K562 (cell line): ENCODE measurements around the gene CHAT. TPM values are rescaled to one million over a fixed set of nuclear protein-coding genes. Genes with fewer than 3 reads are reported as not detected.

ENCODE experiments used
- ATAC-seq: fragments of 200-7000 bp; cut with Tn5 transposase; 3 replicates; pipeline ENCODE4 v1.9.1; 2020; ENCODE audit warnings: moderate library complexity
- BruUV-seq: library from RNA; stranded (reverse); fragments of 400-500 nt; replicated peaks from 2 replicates; lab custom pipeline; 2021; lab: Mats Ljungman, UMichigan
- CTCF ChIA-PET: fragments of 300-600 bp; formaldehyde crosslinking; extraction: SDS; loops from one replicate; lab custom pipeline; 2021; ENCODE audit warnings: low intra/inter-chr PET ratio; lab: Yijun Ruan, JAX
- POLR2A ChIA-PET: fragments of 300-600, 350-650 bp; sonication (Branson Sonifier 250); formaldehyde crosslinking; extraction: SDS; loops from one replicate; lab custom pipeline; 2021; ENCODE audit warnings: antibody characterized with exemption, inconsistent platforms; lab: Yijun Ruan, JAX
- DNase-seq, 4 experiments: peaks; one replicate each; pipeline versions ENCODE4 v3.0.0 to v3.0.0-alpha.2; 2011 to 2018; ENCODE audit warnings: low spot score in 3 of 4, mixed read lengths in 3 of 4; ENCODE audit errors: extremely low read depth in 1 of 4
- FAIRE-seq: peaks from 2 replicates; lab custom pipeline; 2011; peaks lifted over from hg19 to GRCh38; lab: Jason Lieb, UNC
- H2AFZ ChIP-seq: 2 replicates; pipeline ENCODE4 v1.6.0; 2011; ENCODE audit warnings: low read depth, low read length, control low read depth, inconsistent platforms
- H3K27ac ChIP-seq: fragments of 200-600 bp; 3 replicates; pipeline ENCODE4 v1.8.0; 2011; ENCODE audit warnings: low read depth, mild to moderate bottlenecking, control low read depth, inconsistent platforms, low read length, moderate library complexity, mixed read lengths; ENCODE audit errors: extremely low read depth
- H3K27me3 ChIP-seq, 2 experiments: fragments of 300-600 bp in 1 of 2; 2 replicates in 1 of 2; 3 replicates in 1 of 2; pipeline versions ENCODE4 v1.6.0 to v1.8.0; 2011; ENCODE audit warnings: inconsistent platforms in 2 of 2, low read length in 2 of 2, mild to moderate bottlenecking in 1 of 2, mixed read lengths in 1 of 2, moderate library complexity in 1 of 2; ENCODE audit not compliant: control insufficient read depth in 2 of 2, insufficient read depth in 2 of 2
- H3K36me3 ChIP-seq: fragments of 300-600 bp; 3 replicates; pipeline ENCODE4 v1.8.0; 2011; ENCODE audit warnings: mild to moderate bottlenecking, low read length, inconsistent platforms; ENCODE audit not compliant: control insufficient read depth, insufficient read depth
- H3K4me1 ChIP-seq, 2 experiments: fragments of 200-600 bp in 1 of 2; replicated peaks in 1 of 2; 2 replicates in 1 of 2; 3 replicates in 1 of 2; pipeline versions ENCODE4 v1.5.1 to v1.8.0; 2011; ENCODE audit warnings: inconsistent platforms in 2 of 2, low read length in 2 of 2, mild to moderate bottlenecking in 1 of 2, mixed read lengths in 1 of 2, moderate library complexity in 1 of 2; ENCODE audit not compliant: control insufficient read depth in 2 of 2, insufficient read depth in 2 of 2
- H3K4me2 ChIP-seq: 2 replicates; pipeline ENCODE4 v1.6.1; 2011; ENCODE audit warnings: low read length, control low read depth, inconsistent platforms, mixed read lengths; ENCODE audit not compliant: insufficient read depth
- H3K4me3 ChIP-seq: fragments of 200-600 bp; sonication (generic), shearing (Covaris generic); 2 replicates; pipeline ENCODE4 v1.5.1; 2016; ENCODE audit warnings: control low read depth, inconsistent platforms
- H3K79me2 ChIP-seq: fragments of 200-600 bp; 3 replicates; pipeline ENCODE4 v1.8.0; 2011; ENCODE audit warnings: low read length, inconsistent platforms; ENCODE audit not compliant: control insufficient read depth, insufficient read depth
- H3K9ac ChIP-seq, 2 experiments: 2 replicates each; pipeline versions ENCODE4 v1.6.0 to v1.6.1; 2011; ENCODE audit warnings: low read depth in 2 of 2, low read length in 2 of 2, control low read depth in 1 of 2, inconsistent platforms in 1 of 2, mild to moderate bottlenecking in 1 of 2, mixed read lengths in 1 of 2; ENCODE audit not compliant: insufficient read depth in 1 of 2
- H3K9me1 ChIP-seq: one replicate; pipeline ENCODE4 v1.6.0; 2011; ENCODE audit warnings: inconsistent platforms, mild to moderate bottlenecking, low read length, moderate library complexity; ENCODE audit not compliant: control insufficient read depth, insufficient read depth
- H3K9me3 ChIP-seq: replicated peaks from 2 replicates; pipeline ENCODE4 v1.5.1; 2011; ENCODE audit warnings: low read depth, low read length, inconsistent platforms; ENCODE audit not compliant: control insufficient read depth, insufficient read depth
- H4K20me1 ChIP-seq: replicated peaks from 2 replicates; pipeline ENCODE4 v1.6.1; 2011; ENCODE audit warnings: low read length, inconsistent platforms, mixed read lengths; ENCODE audit not compliant: control insufficient read depth, insufficient read depth
- CCAR2 ChIP-seq: fragments of 200-400 bp; formaldehyde crosslinking; IDR thresholded peaks from 2 replicates; pipeline ENCODE4 v1.6.1; 2017; ENCODE audit warnings: mild to moderate bottlenecking, low read depth, low read length
- FOXJ2 ChIP-seq: fragments of 200-800 bp; sonication (Bioruptor generic); IDR thresholded peaks from 2 replicates; pipeline ENCODE4 v1.6.1; 2016; ENCODE audit warnings: missing genetic modification characterization, missing compliant biosample characterization
- JUN ChIP-seq, 2 experiments: sonication (generic) in 1 of 2; formaldehyde crosslinking in 1 of 2; IDR thresholded peaks; 2 replicates each; pipeline versions ENCODE4 v1.6.1 to v1.8.0; 2012 to 2022; ENCODE audit warnings: borderline replicate concordance in 2 of 2, mild to moderate bottlenecking in 2 of 2, improper control_type of control experiment in 1 of 2, low read depth in 1 of 2, low read length in 1 of 2, missing genetic modification reagents in 1 of 2
- JUNB ChIP-seq: fragments of 450-650 bp; formaldehyde crosslinking; conservative IDR thresholded peaks from 2 replicates; pipeline ENCODE4 v1.4.0; 2020; ENCODE audit warnings: mild to moderate bottlenecking
- KDM4B ChIP-seq, 2 experiments: fragments of 450-650 bp in 1 of 2; sonication (generic) in 1 of 2; IDR thresholded peaks; 2 replicates each; pipeline ENCODE4 v1.6.1; 2016 to 2017; ENCODE audit warnings: borderline replicate concordance in 2 of 2, antibody characterized with exemption in 1 of 2, low read depth in 1 of 2, mild to moderate bottlenecking in 1 of 2
- SIN3A ChIP-seq, 2 experiments: fragments of 150-350 bp in 1 of 2; IDR thresholded peaks; 2 replicates each; pipeline ENCODE4 v1.6.1; 2011 to 2016; ENCODE audit warnings: borderline replicate concordance in 2 of 2, low read depth in 2 of 2, low read length in 2 of 2, mild to moderate bottlenecking in 2 of 2, moderate library complexity in 2 of 2; ENCODE audit not compliant: control insufficient read depth in 1 of 2
- SIRT6 ChIP-seq: IDR thresholded peaks from one replicate; pipeline ENCODE4 v1.6.1; 2012; ENCODE audit warnings: low read depth, mild to moderate bottlenecking, control low read depth, inconsistent platforms, low read length, moderate library complexity
- TAF15 ChIP-seq: fragments of 200-400 bp; formaldehyde crosslinking; IDR thresholded peaks from 2 replicates; pipeline ENCODE4 v1.6.1; 2017; ENCODE audit warnings: mild to moderate bottlenecking, low read depth, low read length, moderate library complexity
- U2AF1 ChIP-seq: fragments of 200-400 bp; formaldehyde crosslinking; optimal IDR thresholded peaks from 2 replicates; pipeline ENCODE3; 2017; ENCODE audit warnings: mild to moderate bottlenecking, low read depth, low read length, moderate library complexity
- YBX1 ChIP-seq: fragments of 450-650 bp; IDR thresholded peaks from 2 replicates; pipeline ENCODE4 v1.7.1; 2016; ENCODE audit warnings: mild to moderate bottlenecking
- ZNF778 ChIP-seq: fragments of 450-650 bp; formaldehyde crosslinking; IDR thresholded peaks from 2 replicates; pipeline ENCODE4 v1.4.0; 2020; ENCODE audit warnings: mild to moderate bottlenecking, moderate library complexity
- WGBS: fragments of 100-300 bp; shearing (Covaris generic); methylation state at CpG from one replicate; pipeline ENCODE4 v1.1.6; 2016; ENCODE audit warnings: low coverage, mixed read lengths; ENCODE audit not compliant: insufficient coverage; ENCODE audit errors: missing lambda C conversion rate; 5-methylcytosine and 5-hydroxymethylcytosine counted together
- in situ Hi-C: fragments of 300-500 bp; cut with MboI; formaldehyde crosslinking; loops from 4 replicates; pipeline ENCODE4 v1.15.0; 2018; ENCODE audit warnings: inconsistent platforms, mixed read lengths
- intact Hi-C: fragments of 100-400 bp; cut with micrococcal nuclease; formaldehyde crosslinking; loops from 2 replicates; pipeline ENCODE4 v1.14.2; 2022
- polyA plus RNA-seq, 8 experiments: library from polyadenylated mRNA; depleted of rRNA in 4 of 8; stranded (reverse) in 5 of 8; unstranded in 3 of 8; fragments of >200 nt; fragmentation: Nextera tagmentation in 2 of 8; fragmentation: Illumina TruSeq in 1 of 8; extraction: Ambion mirVana in 2 of 8; extraction: Trizol in 1 of 8; gene quantifications; 2 replicates each; pipeline versions ENCODE4 v1.2.1 to v1.2.3, GENCODE V29; 2011 to 2014; ENCODE audit warnings: inconsistent platforms in 1 of 8, missing spikeins in 1 of 8
- total RNA-seq, 7 experiments: library from RNA; depleted of rRNA in 6 of 7; stranded (reverse); fragments of >200 nt in 6 of 7; fragmentation: Illumina TruSeq in 2 of 7; extraction: Trizol in 2 of 7; gene quantifications; 2 replicates each; pipeline versions ENCODE4 v1.2.1 to v1.2.3, GENCODE V29; 2011 to 2021; ENCODE audit warnings: low replicate concordance in 1 of 7
- TF ChIP-seq, protein P1 (sequence below), 2 experiments: IDR thresholded peaks; 2 replicates each; pipeline ENCODE4 v1.6.1; 2012; ENCODE audit warnings: improper control_type of control experiment in 2 of 2, low read depth in 2 of 2, low read length in 2 of 2, borderline replicate concordance in 1 of 2

Gene CHAT
- total and polyA plus RNA-seq, 9 of the 15 experiments (the other 6 are each of a cell fraction or from before 2014, with no cell fraction given) = not detected

DNA sequence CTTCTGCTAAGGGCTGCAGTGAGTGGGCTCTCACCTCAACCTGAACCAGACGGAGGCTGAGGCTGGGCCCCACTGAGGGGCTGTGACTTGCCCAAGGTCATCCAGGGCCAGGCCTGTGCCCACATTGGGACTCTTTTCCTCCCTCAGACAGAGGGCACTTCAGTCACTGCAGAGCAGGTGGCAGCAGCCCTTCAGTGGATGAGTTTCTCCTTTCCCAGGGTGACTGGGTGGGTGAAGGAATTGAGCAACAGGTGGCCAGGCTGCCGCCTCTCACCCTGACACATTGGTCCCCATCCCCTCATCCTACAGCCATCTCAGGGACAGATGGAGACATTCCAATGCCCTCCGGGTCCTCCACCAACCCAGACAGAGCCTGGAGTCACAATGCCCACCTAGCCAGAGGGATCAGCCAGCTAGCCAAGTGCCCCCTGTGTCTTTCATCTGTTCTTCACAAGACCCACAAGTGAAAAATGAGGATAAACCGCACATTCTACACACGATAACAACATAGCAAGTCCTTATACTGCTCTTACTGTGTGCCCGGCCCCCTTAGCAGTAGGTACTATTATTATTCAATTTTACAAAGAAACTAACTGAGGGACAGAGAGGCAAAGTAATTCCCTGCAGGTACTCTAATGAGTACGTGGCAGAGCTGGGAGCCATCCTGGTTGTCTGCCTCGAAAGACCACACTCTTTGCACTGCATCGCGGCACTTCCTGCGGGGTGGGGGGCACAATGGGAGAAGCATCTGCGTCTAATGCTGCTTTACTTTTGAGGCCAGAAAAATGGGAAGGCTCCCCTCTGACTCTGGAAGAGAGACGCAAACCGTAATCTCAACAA is 5.5 kb upstream of the CHAT start (continued):
- TF ChIP-seq, protein P1, sequence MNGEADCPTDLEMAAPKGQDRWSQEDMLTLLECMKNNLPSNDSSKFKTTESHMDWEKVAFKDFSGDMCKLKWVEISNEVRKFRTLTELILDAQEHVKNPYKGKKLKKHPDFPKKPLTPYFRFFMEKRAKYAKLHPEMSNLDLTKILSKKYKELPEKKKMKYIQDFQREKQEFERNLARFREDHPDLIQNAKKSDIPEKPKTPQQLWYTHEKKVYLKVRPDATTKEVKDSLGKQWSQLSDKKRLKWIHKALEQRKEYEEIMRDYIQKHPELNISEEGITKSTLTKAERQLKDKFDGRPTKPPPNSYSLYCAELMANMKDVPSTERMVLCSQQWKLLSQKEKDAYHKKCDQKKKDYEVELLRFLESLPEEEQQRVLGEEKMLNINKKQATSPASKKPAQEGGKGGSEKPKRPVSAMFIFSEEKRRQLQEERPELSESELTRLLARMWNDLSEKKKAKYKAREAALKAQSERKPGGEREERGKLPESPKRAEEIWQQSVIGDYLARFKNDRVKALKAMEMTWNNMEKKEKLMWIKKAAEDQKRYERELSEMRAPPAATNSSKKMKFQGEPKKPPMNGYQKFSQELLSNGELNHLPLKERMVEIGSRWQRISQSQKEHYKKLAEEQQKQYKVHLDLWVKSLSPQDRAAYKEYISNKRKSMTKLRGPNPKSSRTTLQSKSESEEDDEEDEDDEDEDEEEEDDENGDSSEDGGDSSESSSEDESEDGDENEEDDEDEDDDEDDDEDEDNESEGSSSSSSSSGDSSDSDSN (IDR thresholded peaks at IDR 0.05; ENCODE audit: borderline replicate concordance in 1 of 2, low read depth in 2 of 2, low read length in 2 of 2) = no peak
- TF ChIP-seq TAF15 (no peak), KDM4B (IDR thresholded peaks at IDR 0.05; ENCODE audit: borderline replicate concordance in 2 of 2, low read depth in 1 of 2) (no peak)

DNA sequence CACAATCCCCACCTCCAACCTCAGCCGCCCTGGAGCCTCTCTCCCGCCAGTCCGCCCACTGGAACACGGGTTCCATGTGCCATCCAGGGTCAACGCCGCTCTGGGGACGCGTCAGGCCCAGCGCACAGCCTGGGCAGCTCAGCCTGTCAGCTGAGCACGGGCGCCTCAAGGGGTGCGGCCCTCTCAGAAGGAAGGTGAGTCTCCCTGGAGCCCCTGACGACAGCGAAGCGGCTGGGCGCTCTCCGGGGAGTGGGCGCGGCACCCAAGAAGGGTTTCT is 4.9 kb upstream of the CHAT start:
- peaks cover 0 to 20% of the 10 kb centered on the region in 2 experiments; a peak in 2 of 5 replicates for H3K4me1 ChIP-seq
- ChIA-PET POLR2A (no interaction called here), CTCF (no interaction called here)
- TF ChIP-seq SIRT6 = no peak
- TF ChIP-seq SIN3A (IDR thresholded peaks at IDR 0.05; ENCODE audit: borderline replicate concordance in 2 of 2, control insufficient read depth in 1 of 2, low read depth in 2 of 2, low read length in 2 of 2) = no peak
- TF ChIP-seq JUNB (CRISPR knock-in tag) = no peak
- TF ChIP-seq U2AF1 = no peak
- TF ChIP-seq CCAR2 = no peak
- TF ChIP-seq FOXJ2 (tag) = no peak
- no peak for TF ChIP-seq ZNF778 (CRISPR knock-in tag)
- no peak for TF ChIP-seq JUN (IDR thresholded peaks at IDR 0.05; ENCODE audit: borderline replicate concordance, low read depth, low read length)
- TF ChIP-seq JUN (CRISPR knock-in tag; IDR thresholded peaks at IDR 0.05; ENCODE audit: borderline replicate concordance) = no peak
- TF ChIP-seq YBX1 = no peak
- DNase-seq = no peak
- no TSS peak for BruUV-seq
- H4K20me1 ChIP-seq = no peaks in the 10 kb centered on the region
- in situ Hi-C loops (no loop called here), intact Hi-C loops (no loop called here)
- no peak for FAIRE-seq
- no peak overlapping the region for H3K4me3 ChIP-seq
- no peak overlapping the region for H3K4me2 ChIP-seq
- no peaks in the 10 kb centered on the region for H3K79me2 ChIP-seq
- peaks cover 6 to 41% of the 10 kb centered on the region in 2 experiments; a peak in 3 of 5 replicates for H3K27me3 ChIP-seq
- H3K36me3 ChIP-seq = no peaks in the 10 kb centered on the region
- WGBS = 13% methylated on average over 19 of the region's 19 CpGs
- H3K9me1 ChIP-seq = no peaks in the 10 kb centered on the region
- H2AFZ ChIP-seq = no peak overlapping the region
- no peak for ATAC-seq
- no peak overlapping the region for H3K27ac ChIP-seq
- no peaks in the 10 kb centered on the region for H3K9me3 ChIP-seq
- H3K9ac ChIP-seq = no peak overlapping the region
